Natural killer cell treated with Interleukin-12 subunit alpha and Interleukin-12 subunit beta and Interleukin-15 and Interleukin-18, amount 100 ng/mL, for 72 hours (primary cell): ENCODE results near the gene KLHL5. TPM values are rescaled to one million over a fixed set of nuclear protein-coding genes. Genes with fewer than 3 reads are reported as not detected.

Experiments used
- ATAC-seq, 2 donors: fragments of 150-1000 bp; cut with Tn5 transposase in 1 of 2; sonication (Bioruptor Pico), chemical (Tn5 transposase) in 1 of 2; 2 replicates each; pipeline ENCODE4 v1.10.0; 2021
- DNase-seq: peaks from one replicate; pipeline ENCODE4 v3.0.0; 2022; ENCODE audit warnings: low spot score
- H3K27ac Mint-ChIP-seq, 2 donors: 1 replicate in 1 of 2; 2 replicates in 1 of 2; pipeline ENCODE4 v1.8.0; 2022; ENCODE audit warnings: mixed read lengths in 2 of 2, mild to moderate bottlenecking in 1 of 2, moderate library complexity in 1 of 2
- H3K27me3 Mint-ChIP-seq, 2 donors: 1 replicate in 1 of 2; 2 replicates in 1 of 2; pipeline ENCODE4 v1.8.0; 2022; ENCODE audit warnings: mixed read lengths in 2 of 2
- H3K36me3 Mint-ChIP-seq: one replicate; pipeline ENCODE4 v1.8.0; 2022; ENCODE audit warnings: mixed read lengths
- H3K4me1 Mint-ChIP-seq, 2 donors: 1 replicate in 1 of 2; 2 replicates in 1 of 2; pipeline ENCODE4 v1.8.0; 2022; ENCODE audit warnings: low read depth in 2 of 2, mixed read lengths in 2 of 2, mild to moderate bottlenecking in 1 of 2
- H3K4me3 Mint-ChIP-seq: one replicate; pipeline ENCODE4 v1.8.0; 2022; ENCODE audit warnings: mixed read lengths
- H3K9me3 Mint-ChIP-seq: 2 replicates; pipeline ENCODE4 v1.8.0; 2022; ENCODE audit warnings: mixed read lengths
- total RNA-seq, 2 donors: library from RNA; stranded (reverse); gene quantifications; one replicate each; pipeline ENCODE4 v1.2.3, GENCODE V29; 2022

KLHL5 gene
- total RNA-seq, 2 donors from 2014 or later = 13.6 to 20.8 TPM

DNA sequence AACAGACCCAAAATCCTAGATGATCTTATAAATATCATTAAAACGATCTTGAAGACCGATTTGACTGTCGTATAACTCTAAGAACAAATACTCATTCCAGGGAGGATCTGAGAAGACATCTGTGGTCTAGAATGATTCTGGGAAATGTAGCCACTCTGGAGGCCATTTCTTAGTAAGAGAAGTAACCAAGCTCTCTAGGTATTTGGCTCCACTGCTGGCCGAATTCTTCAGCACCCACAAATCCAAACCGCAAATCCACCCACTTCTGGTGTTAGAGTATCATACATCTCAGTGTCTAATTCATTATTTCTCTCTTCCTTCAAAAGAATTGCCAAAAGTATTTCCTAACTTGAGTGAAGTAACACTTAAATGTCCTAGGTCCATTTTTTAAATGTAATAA lies 23.9 kb downstream of the KLHL5 start:
- DNase-seq (no peak), ATAC-seq (no peak)
- Mint-ChIP-seq H3K4me3 (no peak overlapping the region), H3K36me3 (peaks cover 8% of the 10 kb centered on the region), H3K9me3 (no peaks in the 10 kb centered on the region), H3K27me3 (no peaks in the 10 kb centered on the region), H3K27ac (no peak overlapping the region), H3K4me1 (peaks cover 0 to 3% of the 10 kb centered on the region in 2 donors)

DNA sequence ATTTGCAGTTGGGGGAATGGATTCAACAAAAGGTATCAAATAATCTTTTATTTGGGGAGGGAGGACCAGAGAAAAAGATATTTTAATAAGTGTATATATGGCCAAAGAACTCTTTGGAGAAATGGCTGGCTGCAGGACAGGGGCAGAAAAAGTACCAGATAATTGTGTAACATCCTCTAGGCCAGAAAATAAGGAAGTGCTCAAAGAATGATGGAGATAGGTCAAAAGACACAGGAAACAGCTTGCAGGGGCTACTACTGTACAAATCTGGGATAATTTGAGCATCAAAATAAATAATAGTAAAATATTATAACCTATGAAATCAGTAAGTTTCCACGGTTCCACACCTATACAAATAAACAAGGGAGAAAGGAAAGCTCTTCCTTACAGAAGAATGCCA lies 34.8 kb downstream of the KLHL5 start:
- no peaks in the 10 kb centered on the region for H3K9me3 Mint-ChIP-seq
- ATAC-seq (no peak), DNase-seq (no peak)
- no peak overlapping the region for H3K4me3 Mint-ChIP-seq
- H3K27ac Mint-ChIP-seq = no peak overlapping the region
- H3K4me1 Mint-ChIP-seq = no peaks in the 10 kb centered on the region
- H3K36me3 Mint-ChIP-seq = peaks cover 4% of the 10 kb centered on the region
- no peaks in the 10 kb centered on the region for H3K27me3 Mint-ChIP-seq

DNA sequence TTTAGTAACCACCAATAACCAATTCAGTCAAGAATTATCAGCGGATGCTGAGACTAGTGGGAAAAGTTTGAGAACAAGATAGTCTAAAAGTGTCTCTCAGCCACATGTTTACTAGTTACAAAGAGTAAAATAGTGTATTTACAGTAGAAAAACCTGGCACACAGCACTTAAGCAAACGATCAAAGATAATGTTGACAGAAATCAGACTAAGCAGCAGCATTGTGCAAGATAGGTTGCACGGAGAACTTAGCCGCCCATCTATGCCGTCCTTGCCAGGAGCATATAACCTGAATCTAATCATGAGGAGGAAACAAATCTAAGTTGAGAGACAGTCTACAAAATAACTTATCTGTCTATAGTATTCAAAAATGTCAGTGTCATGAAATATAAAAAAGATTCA lies 35.3 kb downstream of the KLHL5 start:
- Mint-ChIP-seq H3K27ac (no peak overlapping the region), H3K4me1 (no peaks in the 10 kb centered on the region), H3K36me3 (peaks cover 4% of the 10 kb centered on the region), H3K27me3 (no peaks in the 10 kb centered on the region), H3K9me3 (no peaks in the 10 kb centered on the region), H3K4me3 (no peak overlapping the region)
- DNase-seq (no peak), ATAC-seq (no peak)

DNA sequence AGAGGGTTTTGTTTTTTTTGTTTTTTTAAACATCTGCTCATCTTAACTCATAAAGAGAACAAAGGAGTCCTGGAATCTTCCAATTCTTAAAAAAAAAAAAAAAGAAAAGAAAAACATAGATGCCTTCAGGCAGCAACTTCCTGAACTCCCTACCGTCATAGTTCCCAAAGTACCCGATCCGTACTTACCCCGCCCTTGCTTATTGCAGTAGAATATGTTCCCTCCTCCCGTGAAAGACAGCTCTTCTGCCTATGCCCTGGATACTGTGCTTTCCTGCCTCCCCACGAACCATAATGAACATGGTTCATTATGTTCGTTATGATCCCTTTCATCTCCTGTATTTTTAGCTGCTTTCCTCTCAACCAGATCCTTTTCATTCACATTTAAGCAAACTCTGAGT lies 40.3 kb downstream of the KLHL5 start:
- Mint-ChIP-seq H3K36me3 (peaks cover 15% of the 10 kb centered on the region), H3K9me3 (no peaks in the 10 kb centered on the region), H3K27me3 (no peaks in the 10 kb centered on the region), H3K4me1 (no peaks in the 10 kb centered on the region), H3K4me3 (no peak overlapping the region), H3K27ac (no peak overlapping the region)
- DNase-seq (no peak), ATAC-seq (no peak)

DNA sequence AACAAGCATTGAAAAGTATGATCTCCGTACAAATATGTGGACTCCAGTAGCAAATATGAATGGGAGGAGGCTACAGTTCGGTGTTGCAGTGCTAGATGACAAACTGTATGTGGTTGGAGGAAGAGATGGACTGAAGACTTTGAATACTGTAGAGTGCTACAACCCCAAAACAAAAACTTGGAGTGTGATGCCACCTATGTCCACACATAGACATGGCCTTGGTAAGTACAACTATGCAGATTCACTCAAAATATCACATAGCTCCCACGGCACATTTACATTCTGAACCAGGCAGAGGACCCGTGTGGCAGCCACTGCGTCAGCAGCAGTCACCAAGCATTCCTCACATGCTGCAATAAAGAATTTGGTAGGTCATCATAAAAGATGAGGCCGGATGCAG lies 41.3 kb downstream of the KLHL5 start:
- H3K4me1 Mint-ChIP-seq = no peaks in the 10 kb centered on the region
- ATAC-seq (no peak), DNase-seq (no peak)
- no peaks in the 10 kb centered on the region for H3K9me3 Mint-ChIP-seq
- no peak overlapping the region for H3K27ac Mint-ChIP-seq
- no peak overlapping the region for H3K4me3 Mint-ChIP-seq
- no peaks in the 10 kb centered on the region for H3K27me3 Mint-ChIP-seq
- H3K36me3 Mint-ChIP-seq = peaks cover 14% of the 10 kb centered on the region

DNA sequence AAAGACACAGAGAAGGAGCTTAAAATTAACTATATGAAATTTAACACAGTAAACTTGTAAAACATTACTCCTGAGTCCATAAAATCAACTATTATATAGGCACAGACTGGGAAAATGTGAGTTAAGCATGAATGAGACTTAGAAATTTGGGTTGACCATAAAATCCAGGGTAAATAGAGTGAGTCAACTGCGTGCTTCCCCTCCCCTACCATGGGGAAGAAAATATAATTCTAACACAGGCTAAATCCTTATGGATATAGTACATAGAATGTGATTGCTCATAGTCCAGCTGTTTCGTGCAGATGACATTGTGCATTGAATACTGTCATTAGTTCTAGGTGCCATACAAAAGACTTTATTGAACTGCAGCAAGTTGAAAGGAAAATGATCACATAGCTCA lies 42.2 kb downstream of the KLHL5 start:
- no peaks in the 10 kb centered on the region for H3K9me3 Mint-ChIP-seq
- no peak overlapping the region for H3K27ac Mint-ChIP-seq
- ATAC-seq = no peak
- H3K36me3 Mint-ChIP-seq = peaks cover 14% of the 10 kb centered on the region
- H3K4me1 Mint-ChIP-seq = no peaks in the 10 kb centered on the region
- no peak overlapping the region for H3K4me3 Mint-ChIP-seq
- DNase-seq = no peak
- H3K27me3 Mint-ChIP-seq = no peaks in the 10 kb centered on the region

DNA sequence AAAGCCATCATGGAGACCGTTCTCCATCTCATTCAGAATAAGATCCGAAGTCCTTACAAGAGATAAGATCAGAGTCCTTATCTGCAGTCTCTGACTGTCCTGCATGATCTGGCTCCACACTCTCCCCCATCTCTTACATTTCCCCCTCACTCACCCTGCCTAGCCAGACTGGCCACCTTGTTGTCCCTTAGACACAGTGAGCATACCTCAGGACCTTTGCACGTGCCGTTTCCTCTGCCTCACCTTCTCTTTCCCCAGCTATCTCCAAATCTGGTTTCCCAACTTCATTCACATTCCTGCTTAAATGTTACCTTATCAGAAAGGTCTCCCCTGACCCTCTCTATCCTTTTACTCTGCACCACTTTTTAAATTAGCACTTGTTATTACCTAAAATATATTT lies 44.0 kb downstream of the KLHL5 start:
- DNase-seq (no peak), ATAC-seq (no peak)
- H3K27me3 Mint-ChIP-seq = no peaks in the 10 kb centered on the region
- no peaks in the 10 kb centered on the region for H3K4me1 Mint-ChIP-seq
- H3K9me3 Mint-ChIP-seq = no peaks in the 10 kb centered on the region
- no peak overlapping the region for H3K4me3 Mint-ChIP-seq
- H3K27ac Mint-ChIP-seq = no peak overlapping the region
- H3K36me3 Mint-ChIP-seq = peaks cover 14% of the 10 kb centered on the region

DNA sequence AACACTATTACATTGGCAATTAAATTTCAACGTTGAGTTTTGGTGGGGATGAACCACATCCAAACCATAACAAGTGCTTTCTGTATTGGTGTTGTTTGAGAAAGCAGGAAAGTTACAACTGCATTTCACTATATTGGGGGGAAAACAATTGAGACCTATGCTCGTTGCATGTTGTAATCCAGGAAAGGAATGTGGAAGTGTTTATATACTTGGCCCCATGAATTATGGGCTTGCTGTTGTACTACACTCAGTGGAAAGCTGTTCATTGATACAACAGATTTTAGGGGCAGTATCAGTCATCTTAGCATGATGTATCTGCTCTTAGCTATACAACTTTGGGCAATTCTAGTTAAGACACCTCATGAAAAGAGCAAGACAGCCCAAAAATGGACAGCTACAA lies 52.4 kb downstream of the KLHL5 start:
- no peak for DNase-seq
- H3K36me3 Mint-ChIP-seq = peaks cover 32% of the 10 kb centered on the region
- H3K4me1 Mint-ChIP-seq = peaks cover 20 to 23% of the 10 kb centered on the region in 2 donors
- no peak overlapping the region for H3K4me3 Mint-ChIP-seq
- H3K27me3 Mint-ChIP-seq = no peaks in the 10 kb centered on the region
- peaks cover 12% of the 10 kb centered on the region for H3K9me3 Mint-ChIP-seq
- ATAC-seq = no peak
- no peak overlapping the region for H3K27ac Mint-ChIP-seq

DNA sequence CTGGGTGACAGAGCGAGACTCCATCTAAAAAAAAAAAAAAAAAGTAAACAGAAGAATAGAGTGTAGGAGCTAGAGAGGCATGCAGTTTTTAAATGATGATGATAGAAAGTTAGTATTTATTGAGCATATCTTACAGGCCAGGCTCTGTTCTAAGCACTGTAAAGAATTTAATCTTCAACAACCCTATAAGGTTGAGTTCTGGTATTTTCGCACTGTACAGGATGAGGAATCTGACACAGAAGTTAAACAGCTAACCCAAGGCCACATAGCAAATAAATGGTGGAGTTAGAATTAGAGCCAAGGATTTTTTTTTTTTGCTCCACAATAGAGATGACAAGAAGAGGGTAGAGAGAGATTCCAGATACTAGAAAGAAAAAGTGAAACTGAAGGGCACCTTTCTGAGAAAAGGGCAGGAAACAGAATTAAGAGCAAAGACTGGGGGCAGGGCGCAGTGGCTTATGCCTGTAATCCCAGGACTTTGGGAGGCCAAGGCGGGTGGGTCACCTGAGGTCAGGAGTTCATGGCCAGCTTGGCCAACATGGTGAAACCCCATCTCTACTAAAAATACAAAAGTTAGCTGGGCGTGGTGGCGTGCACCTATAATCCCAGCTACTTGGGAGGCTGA lies 56.1 kb downstream of the KLHL5 start:
- Mint-ChIP-seq H3K4me3 (peak overlapping the region; percentile 69), H3K27ac (peak overlapping the region; percentile 73 to 93), H3K27me3 (no peaks in the 10 kb centered on the region), H3K36me3 (peaks cover 26% of the 10 kb centered on the region), H3K9me3 (peaks cover 12% of the 10 kb centered on the region), H3K4me1 (peaks cover 20 to 23% of the 10 kb centered on the region in 2 donors)
- DNase-seq = no peak
- ATAC-seq = peak; percentile 68 to 77

DNA sequence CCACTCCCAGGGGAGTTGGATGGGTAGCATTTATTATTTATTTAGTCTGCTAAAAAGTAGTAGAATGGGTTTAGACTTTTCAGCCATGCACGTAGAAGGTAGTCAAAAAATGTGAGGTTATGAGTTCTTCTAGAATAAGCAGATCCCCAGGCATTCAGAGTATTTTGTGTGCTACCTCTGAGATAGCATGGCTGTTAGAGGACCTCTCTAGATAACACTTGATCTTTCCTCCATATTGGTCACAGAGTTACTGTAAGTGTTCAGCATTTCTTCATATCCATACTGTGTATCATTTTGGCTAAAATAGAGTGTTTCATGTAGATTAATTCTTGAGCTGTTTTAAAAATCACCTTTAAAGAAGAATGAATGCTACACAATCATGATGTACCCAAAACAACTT lies 58.4 kb downstream of the KLHL5 start:
- H3K27me3 Mint-ChIP-seq = no peaks in the 10 kb centered on the region
- peaks cover 20 to 23% of the 10 kb centered on the region in 2 donors for H3K4me1 Mint-ChIP-seq
- H3K27ac Mint-ChIP-seq = peak overlapping the region in 1 of 2 donors; percentile 61
- H3K9me3 Mint-ChIP-seq = peaks cover 12% of the 10 kb centered on the region
- DNase-seq (no peak), ATAC-seq (no peak)
- H3K4me3 Mint-ChIP-seq = no peak overlapping the region
- H3K36me3 Mint-ChIP-seq = peaks cover 14% of the 10 kb centered on the region

DNA sequence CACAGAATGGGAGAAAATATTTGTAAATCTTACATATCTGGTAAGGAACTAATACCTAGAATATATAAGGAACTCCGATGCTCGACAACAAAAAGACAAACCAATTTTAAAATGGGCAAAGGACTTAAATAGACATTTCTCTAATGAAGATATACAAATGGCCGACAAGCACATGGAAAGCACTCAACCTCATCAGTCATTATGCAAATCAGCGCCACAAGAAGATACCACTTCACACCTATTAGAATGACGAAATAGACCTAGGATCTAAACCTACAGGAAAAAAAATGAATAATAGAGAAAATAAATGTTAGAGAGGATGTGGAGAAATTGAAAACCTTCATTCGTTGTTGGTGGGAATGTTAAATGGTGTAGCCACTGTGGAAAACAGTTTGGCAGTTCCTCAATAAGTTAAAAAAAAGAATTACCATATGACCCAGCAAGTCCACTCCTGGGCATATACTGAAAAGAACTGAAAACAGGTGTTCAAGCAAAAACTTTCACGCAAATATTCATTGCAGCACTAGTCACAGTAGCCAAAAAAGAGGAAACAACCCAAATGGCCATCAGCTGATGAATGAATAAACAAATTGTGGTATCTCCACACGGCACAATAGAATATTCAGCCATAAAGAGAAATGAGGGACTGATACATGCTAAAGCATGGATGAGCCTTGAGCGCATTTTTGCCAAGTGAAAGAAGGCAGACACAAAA lies 63.0 kb downstream of the KLHL5 start:
- no peak for ATAC-seq
- Mint-ChIP-seq H3K36me3 (no peaks in the 10 kb centered on the region), H3K27me3 (no peaks in the 10 kb centered on the region), H3K4me1 (no peaks in the 10 kb centered on the region), H3K9me3 (no peaks in the 10 kb centered on the region), H3K4me3 (no peak overlapping the region), H3K27ac (no peak overlapping the region)
- no peak for DNase-seq

DNA sequence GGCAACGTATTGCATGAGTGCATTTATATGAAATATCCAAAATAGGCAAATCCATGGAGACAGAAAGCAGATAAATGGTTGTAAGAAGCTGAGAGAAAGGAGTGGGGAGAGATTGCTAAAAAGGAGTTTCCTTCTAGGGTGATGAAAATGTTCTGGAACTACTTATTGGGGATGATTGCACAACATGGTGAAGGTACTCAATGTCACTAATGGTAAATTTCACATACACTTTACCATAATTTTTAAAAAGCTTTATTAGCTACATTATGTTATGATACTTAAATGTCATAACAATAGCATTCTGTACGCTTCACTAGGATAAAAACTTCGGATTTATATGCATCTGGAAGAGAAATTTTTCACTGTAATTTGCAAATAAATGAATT lies 63.6 kb downstream of the KLHL5 start:
- DNase-seq = no peak
- no peaks in the 10 kb centered on the region for H3K36me3 Mint-ChIP-seq
- H3K27me3 Mint-ChIP-seq = no peaks in the 10 kb centered on the region
- no peak for ATAC-seq
- H3K9me3 Mint-ChIP-seq = no peaks in the 10 kb centered on the region
- no peak overlapping the region for H3K4me3 Mint-ChIP-seq
- no peak overlapping the region for H3K27ac Mint-ChIP-seq
- H3K4me1 Mint-ChIP-seq = no peaks in the 10 kb centered on the region

DNA sequence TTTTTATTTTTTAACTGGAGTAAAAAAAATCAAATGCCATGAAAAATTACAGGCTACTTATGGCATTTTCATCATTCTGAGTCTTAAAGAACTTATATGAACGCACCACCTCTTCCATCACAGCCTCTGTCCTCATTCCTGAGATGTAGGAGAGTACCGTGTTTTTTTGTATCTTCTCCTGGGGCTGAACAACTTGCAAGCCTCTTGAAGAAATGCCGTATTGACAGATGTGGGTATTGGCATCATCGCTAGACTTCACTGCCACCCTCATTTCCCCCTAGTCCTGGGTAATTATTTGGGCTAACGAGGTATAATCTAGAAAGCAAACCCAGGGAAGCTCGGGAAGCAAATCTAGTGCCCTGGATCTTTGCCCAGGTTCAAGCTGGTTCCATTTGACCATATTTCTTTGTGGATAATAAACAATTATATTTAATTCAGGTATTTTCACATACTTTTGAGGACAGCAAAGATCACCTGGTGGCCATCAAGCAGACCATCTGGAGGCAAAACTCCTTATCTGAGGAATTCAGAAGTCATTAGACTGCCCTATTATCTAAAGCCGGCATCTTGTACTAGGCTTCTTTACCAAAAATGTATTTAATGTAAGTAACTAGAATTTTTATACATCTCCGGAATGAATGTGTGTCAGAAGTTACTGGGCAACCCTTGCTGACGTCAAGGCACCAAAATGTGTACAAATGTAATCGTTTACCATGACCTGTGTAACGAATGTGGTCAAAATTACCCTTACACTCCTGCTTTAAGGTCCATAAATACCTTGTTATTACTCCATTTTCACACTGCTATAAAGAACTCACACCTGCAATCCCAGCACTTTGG lies 64.4 kb downstream of the KLHL5 start:
- H3K9me3 Mint-ChIP-seq = no peaks in the 10 kb centered on the region
- no peaks in the 10 kb centered on the region for H3K36me3 Mint-ChIP-seq
- H3K4me1 Mint-ChIP-seq = no peaks in the 10 kb centered on the region
- ATAC-seq (no peak), DNase-seq (no peak)
- H3K4me3 Mint-ChIP-seq = no peak overlapping the region
- no peaks in the 10 kb centered on the region for H3K27me3 Mint-ChIP-seq
- H3K27ac Mint-ChIP-seq = no peak overlapping the region

DNA sequence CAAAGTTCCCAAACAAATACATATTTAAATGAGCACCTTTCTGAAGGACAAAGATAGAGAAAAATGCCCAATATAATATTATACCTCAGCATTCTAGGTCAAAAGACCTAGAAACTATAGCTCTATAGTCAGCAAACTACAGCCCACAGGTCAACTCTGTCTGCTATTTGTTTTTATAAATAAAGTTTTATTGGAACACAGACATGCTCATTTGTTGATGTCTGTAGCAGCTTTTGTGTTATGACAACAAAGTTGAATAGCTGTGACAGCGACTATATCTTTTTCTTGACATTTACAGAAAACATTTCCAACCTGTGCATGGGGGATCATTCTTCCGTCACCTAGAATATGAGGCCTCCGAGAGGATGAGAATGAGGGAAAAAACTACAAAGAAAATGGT lies 71.6 kb downstream of the KLHL5 start:
- H3K9me3 Mint-ChIP-seq = no peaks in the 10 kb centered on the region
- no peak overlapping the region for H3K27ac Mint-ChIP-seq
- no peaks in the 10 kb centered on the region for H3K36me3 Mint-ChIP-seq
- no peak for ATAC-seq
- DNase-seq = no peak
- H3K4me1 Mint-ChIP-seq = peaks cover 9 to 12% of the 10 kb centered on the region in 2 donors
- H3K4me3 Mint-ChIP-seq = no peak overlapping the region
- no peaks in the 10 kb centered on the region for H3K27me3 Mint-ChIP-seq
